WI38 (cell line): ENCODE measurements around the gene ITGA8.

Source experiments
- H3K4me3 ChIP-seq: 2 replicates; pipeline ENCODE4 v1.5.1; 2011; ENCODE audit warnings: low read depth, mild to moderate bottlenecking, control low read depth, low read length
- TF ChIP-seq, protein P1 (sequence below): IDR thresholded peaks from 2 replicates; pipeline ENCODE4 v1.5.1; 2012; ENCODE audit warnings: low read depth, mild to moderate bottlenecking, control low read depth, low read length

ITGA8 gene

GRCh38 chr10:15505329-15505728 lies 214.4 kb downstream of the ITGA8 start:
- TF ChIP-seq, protein P1, sequence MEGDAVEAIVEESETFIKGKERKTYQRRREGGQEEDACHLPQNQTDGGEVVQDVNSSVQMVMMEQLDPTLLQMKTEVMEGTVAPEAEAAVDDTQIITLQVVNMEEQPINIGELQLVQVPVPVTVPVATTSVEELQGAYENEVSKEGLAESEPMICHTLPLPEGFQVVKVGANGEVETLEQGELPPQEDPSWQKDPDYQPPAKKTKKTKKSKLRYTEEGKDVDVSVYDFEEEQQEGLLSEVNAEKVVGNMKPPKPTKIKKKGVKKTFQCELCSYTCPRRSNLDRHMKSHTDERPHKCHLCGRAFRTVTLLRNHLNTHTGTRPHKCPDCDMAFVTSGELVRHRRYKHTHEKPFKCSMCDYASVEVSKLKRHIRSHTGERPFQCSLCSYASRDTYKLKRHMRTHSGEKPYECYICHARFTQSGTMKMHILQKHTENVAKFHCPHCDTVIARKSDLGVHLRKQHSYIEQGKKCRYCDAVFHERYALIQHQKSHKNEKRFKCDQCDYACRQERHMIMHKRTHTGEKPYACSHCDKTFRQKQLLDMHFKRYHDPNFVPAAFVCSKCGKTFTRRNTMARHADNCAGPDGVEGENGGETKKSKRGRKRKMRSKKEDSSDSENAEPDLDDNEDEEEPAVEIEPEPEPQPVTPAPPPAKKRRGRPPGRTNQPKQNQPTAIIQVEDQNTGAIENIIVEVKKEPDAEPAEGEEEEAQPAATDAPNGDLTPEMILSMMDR = no peak
- no peak overlapping the region for H3K4me3 ChIP-seq

GRCh38 chr10:15504101-15504840 lies 215.5 kb downstream of the ITGA8 start:
- H3K4me3 ChIP-seq = peak overlapping the region; percentile 41
- TF ChIP-seq, protein P1 = no peak

DNA sequence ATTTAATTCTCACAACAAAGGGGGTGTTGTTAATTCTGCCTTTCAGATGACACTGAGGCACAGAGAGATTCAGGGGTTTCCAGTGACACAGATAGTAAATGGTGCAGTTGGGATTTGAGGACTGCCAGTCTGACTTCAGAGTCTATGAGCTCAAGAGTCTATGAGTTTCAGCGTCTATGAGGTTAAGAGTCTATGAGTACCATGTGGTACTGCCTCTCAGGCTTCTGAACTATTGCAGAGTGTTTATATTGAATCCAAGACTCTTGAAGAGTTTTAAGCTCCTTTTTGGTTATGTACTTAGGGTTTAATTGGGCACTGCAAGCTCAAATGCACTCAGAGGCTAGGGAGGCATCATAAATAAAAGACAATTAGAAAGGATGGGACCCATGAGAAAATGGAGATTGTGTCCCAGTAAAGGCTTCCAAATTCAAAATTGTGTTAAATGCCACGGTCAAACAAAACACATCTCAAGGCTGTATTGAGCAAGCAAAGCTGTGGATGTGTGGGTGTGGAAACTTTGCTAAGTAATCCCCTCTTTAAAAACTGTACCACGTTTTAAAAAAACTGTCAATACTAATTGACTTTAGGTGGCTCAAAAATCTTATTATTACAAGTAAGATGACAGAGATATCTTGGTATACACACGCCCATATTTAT lies 224.7 kb downstream of the ITGA8 start:
- TF ChIP-seq, protein P1 = no peak

GRCh38 chr10:15491856-15492642 lies 227.7 kb downstream of the ITGA8 start:
- no peak overlapping the region for H3K4me3 ChIP-seq
- TF ChIP-seq, protein P1 = no peak

More for the DNA sequence above, 224.7 kb downstream of the ITGA8 start:
- H3K4me3 ChIP-seq = no peak overlapping the region

DNA sequence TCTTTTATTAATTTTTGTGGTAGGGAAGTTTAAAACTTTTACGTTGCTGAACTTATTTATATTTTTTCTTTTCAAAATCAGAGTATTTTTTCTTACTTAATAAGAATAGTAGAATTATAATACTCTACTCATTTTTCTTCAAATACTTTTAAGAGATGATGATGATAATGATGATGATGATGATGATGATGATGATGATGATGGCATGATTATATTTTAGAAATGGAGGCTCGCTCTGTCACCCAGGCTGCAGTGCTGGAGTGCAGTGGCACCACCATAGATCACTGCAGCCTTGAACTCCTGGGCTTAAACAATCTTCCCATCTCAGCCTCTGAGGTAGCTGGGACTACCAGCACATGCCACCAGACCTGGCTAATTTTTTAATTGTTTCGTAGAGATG lies 230.3 kb downstream of the ITGA8 start:
- TF ChIP-seq, protein P1 = no peak
- H3K4me3 ChIP-seq = no peak overlapping the region

DNA sequence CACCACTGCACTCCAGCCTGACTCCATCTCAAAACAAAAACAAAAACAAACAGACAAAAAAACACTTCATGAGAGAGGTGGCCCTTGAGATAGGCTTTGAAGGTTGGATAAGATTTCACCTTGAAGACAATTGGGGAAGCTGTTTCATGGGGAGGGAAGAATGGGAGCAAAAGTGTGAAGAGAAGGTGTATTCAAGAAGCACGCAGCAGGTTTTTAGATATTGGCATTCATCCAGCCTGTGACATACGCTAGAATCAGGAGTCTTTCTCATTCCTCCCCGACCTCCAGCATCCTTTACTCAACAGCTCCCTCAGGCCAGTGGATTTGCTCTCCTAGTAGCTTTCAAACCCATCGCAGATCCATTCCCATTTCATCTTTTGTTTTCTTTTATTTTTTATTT lies 232.3 kb downstream of the ITGA8 start:
- no peak overlapping the region for H3K4me3 ChIP-seq
- TF ChIP-seq, protein P1 = no peak
